ENCODE measurements around the gene SGSM2.

- TF ChIP-seq CTCF (conservative IDR thresholded peaks at IDR 0.05; ENCODE audit: low read depth, low read length): no peak
- no peak for TF ChIP-seq EZH2phosphoT487 (IDR thresholded peaks at IDR 0.05; ENCODE audit: borderline replicate concordance, low read length)
Observed at GRCh38 chr17:2335726-2336214, 1.5 kb upstream of the SGSM2 start.
